AG04450 (cell line): Measurements from ENCODE around the gene ZNF469. TPM values are rescaled to one million over a fixed set of nuclear protein-coding genes. Genes with fewer than 3 reads are reported as not detected.

Experiments used
- CTCF ChIA-PET: fragments of 300-600, 350-600 bp; formaldehyde crosslinking; extraction: SDS; loops from one replicate; lab custom pipeline; 2022; ENCODE audit warnings: antibody characterized with exemption, inconsistent platforms; lab: Charles Lee
- POLR2A ChIA-PET: fragments of 350-600 bp; formaldehyde crosslinking; extraction: SDS; loops from one replicate; lab custom pipeline; 2021; ENCODE audit warnings: antibody characterized with exemption, inconsistent platforms; lab: Yijun Ruan, JAX
- DNase-seq: peaks from one replicate; pipeline ENCODE4 v3.0.0-alpha.2; 2011; ENCODE audit warnings: low read depth, low spot score
- H3K27ac ChIP-seq: one replicate; pipeline ENCODE4 v1.5.1; 2012; ENCODE audit warnings: low read depth, low read length, control low read depth
- H3K27me3 ChIP-seq: one replicate; pipeline ENCODE4 v1.6.0; 2012; ENCODE audit warnings: low read length; ENCODE audit not compliant: control insufficient read depth, insufficient read depth
- H3K4me3 ChIP-seq: 2 replicates; pipeline ENCODE4 v1.5.1; 2011; ENCODE audit warnings: mild to moderate bottlenecking, low read depth, low read length, control low read depth
- H3K9me3 ChIP-seq: 2 replicates; pipeline ENCODE4 v1.5.1; 2012; ENCODE audit warnings: low read length; ENCODE audit not compliant: control insufficient read depth, insufficient read depth
- CTCF ChIP-seq: IDR thresholded peaks from 2 replicates; pipeline ENCODE4 v1.5.1; 2011; ENCODE audit warnings: low read depth, low read length, control low read depth, inconsistent platforms
- polyA plus RNA-seq: library from polyadenylated mRNA; depleted of rRNA; stranded (reverse); fragments of >200 nt; gene quantifications from 2 replicates; pipeline ENCODE4 v1.2.3, GENCODE V29; 2011

The ZNF469 gene
- polyA plus RNA-seq, 1 experiment, result 2.2 TPM

- no peak for DNase-seq
- Histone ChIP-seq H3K27me3 (no peaks in the 10 kb centered on the region), H3K27ac (no peak overlapping the region), H3K4me3 (no peak overlapping the region), H3K9me3 (peaks cover 11% of the 10 kb centered on the region)
- no peak for TF ChIP-seq CTCF
- ChIA-PET POLR2A (no interaction called here), CTCF (no interaction called here)
Observed at GRCh38 chr16:88360999-88361398, 21.8 kb upstream of the ZNF469 start.

DNA sequence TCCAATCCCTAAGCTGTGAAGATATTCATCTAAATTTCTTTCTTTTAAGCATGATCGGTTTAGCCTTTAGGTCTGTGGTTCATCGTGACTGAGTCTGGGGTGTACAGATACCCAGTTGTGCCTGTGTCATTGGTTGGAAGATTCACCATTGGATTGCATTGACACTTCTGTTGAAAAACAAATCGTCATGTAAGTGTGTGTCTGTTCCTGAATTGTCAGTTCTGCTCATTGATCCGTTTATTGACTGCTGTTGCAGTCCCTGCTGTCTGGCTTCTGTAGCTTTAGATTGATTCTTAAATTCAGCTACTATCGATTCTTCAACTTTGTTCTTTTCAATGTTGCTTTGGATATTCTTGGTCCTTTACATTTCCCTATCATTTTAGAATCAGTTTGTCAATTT lies 21.0 kb upstream of the ZNF469 start:
- no peak overlapping the region for H3K4me3 ChIP-seq
- H3K9me3 ChIP-seq, result peaks cover 11% of the 10 kb centered on the region
- H3K27me3 ChIP-seq, result no peaks in the 10 kb centered on the region
- no peak overlapping the region for H3K27ac ChIP-seq
- ChIA-PET POLR2A (no interaction called here), CTCF (no interaction called here)
- TF ChIP-seq CTCF, result no peak
- DNase-seq, result no peak

- ChIA-PET POLR2A (no interaction called here), CTCF (no interaction called here)
- no peak overlapping the region for H3K27ac ChIP-seq
- H3K9me3 ChIP-seq, result peaks cover 11% of the 10 kb centered on the region
- no peak overlapping the region for H3K4me3 ChIP-seq
- H3K27me3 ChIP-seq, result no peaks in the 10 kb centered on the region
- DNase-seq, result no peak
- TF ChIP-seq CTCF, result no peak
Observed at GRCh38 chr16:88363239-88363891, 19.4 kb upstream of the ZNF469 start.

- POLR2A ChIA-PET, result no interaction called here
- no peak overlapping the region for H3K27ac ChIP-seq
- DNase-seq, result no peak
- no peak overlapping the region for H3K4me3 ChIP-seq
- CTCF ChIA-PET, result no interaction called here
- peaks cover 4% of the 10 kb centered on the region; the same call in 1 of the 2 replicates for H3K9me3 ChIP-seq
- no peak for TF ChIP-seq CTCF
- H3K27me3 ChIP-seq, result no peaks in the 10 kb centered on the region
Observed at GRCh38 chr16:88365244-88365865, 17.4 kb upstream of the ZNF469 start.

- no peak overlapping the region for H3K27ac ChIP-seq
- ChIA-PET CTCF (no interaction called here), POLR2A (no interaction called here)
- peaks cover 2% of the 10 kb centered on the region for H3K27me3 ChIP-seq
- TF ChIP-seq CTCF, result no peak
- H3K4me3 ChIP-seq, result no peak overlapping the region
- no peak for DNase-seq
- no peaks in the 10 kb centered on the region; the same call in 1 of the 2 replicates for H3K9me3 ChIP-seq
Observed at GRCh38 chr16:88366032-88366703, 16.6 kb upstream of the ZNF469 start.
